UCSD-AML1 (cell line): ENCODE measurements around the gene WDTC1.
A peak's percentile ranks its signal among the peaks of the same experiment; 100 is the strongest.

Source experiments
- DNase-seq: peaks from one replicate; lab custom pipeline; 2025; ENCODE audit not compliant: unreplicated experiment; lab: John Stamatoyannopoulos, UW

The WDTC1 gene

GRCh38 chr1:27351541-27352107 is 117.2 kb downstream of the WDTC1 start:
- no peak for DNase-seq

- DNase-seq: no peak
These were observed 118.7 kb downstream of the WDTC1 start for GRCh38 chr1:27353166-27353565.

- no peak for DNase-seq
These were observed 119.2 kb downstream of the WDTC1 start for GRCh38 chr1:27353629-27354028.

- no peak for DNase-seq
These were observed 121.3 kb downstream of the WDTC1 start for GRCh38 chr1:27355683-27356082.

- DNase-seq: no peak
These were observed 121.8 kb downstream of the WDTC1 start for GRCh38 chr1:27356277-27356618.

- DNase-seq: no peak
These were observed 122.3 kb downstream of the WDTC1 start for GRCh38 chr1:27356619-27357280.

- peak; percentile 54 for DNase-seq
These were observed 123.0 kb downstream of the WDTC1 start for GRCh38 chr1:27357281-27358037.
